Measurements from ENCODE around the gene RELB. TPM values are rescaled to one million over a fixed set of nuclear protein-coding genes. Genes with fewer than 3 reads are reported as not detected.
A peak's percentile ranks its signal among the peaks of the same experiment; 100 is the strongest.

Gene RELB
- 10 to 100 TPM; 20.9 to 30.3 (median 21.1) TPM for total RNA-seq
- long read RNA-seq, donor 1, transcript RELB-202 (11 exons, 2,219 nt), result major isoform, 18 of 30 reads
- long read RNA-seq, donor 1, partial matches to known transcripts, result 8 of 30 reads
- long read RNA-seq, donor 1, other reads (novel, unspliced or antisense), result 4 of 30 reads
- long read RNA-seq, donor 2, transcript RELB-202 (11 exons, 2,219 nt), result major isoform, 12 of 14 reads
- long read RNA-seq, donor 2, partial matches to known transcripts, result 2 of 14 reads
- long read RNA-seq, donor 2, other reads (novel, unspliced or antisense), result 0 of 14 reads

- Histone ChIP-seq H3K9me3 (no peaks in the 10 kb centered on the region), H3K4me3 (peak within 1 kb of the TSS; percentile 50), H3K4me1 (ENCODE audit: low read depth) (peaks cover 23% of the 10 kb centered on the region), H3K36me3 (ENCODE audit: low read depth) (peaks cover 3% of the 10 kb centered on the region)
- peak; percentile 71 for ATAC-seq
- TF ChIP-seq CTCF (IDR thresholded peaks at IDR 0.05), result no peak
- DNase-seq, result peak; percentile 96 to 99 (median 97)
- intact Hi-C loops (cut with DNase I, micrococcal nuclease), result no loop called here
These were observed at the start of gene RELB for GRCh38 chr19:45001087-45001739. TSS of gene RELB (plus strand) at chr19:45001464. CDS start at chr19:45001580, 116 bp downstream.

GRCh38 chr19:44954278-44954648 is 47.0 kb upstream of the RELB start:
- Histone ChIP-seq H3K4me1 (ENCODE audit: low read depth) (peaks cover 30% of the 10 kb centered on the region), H3K36me3 (ENCODE audit: low read depth) (no peaks in the 10 kb centered on the region), H3K4me3 (peak overlapping the region; percentile 100), H3K9me3 (no peaks in the 10 kb centered on the region)
- no peak for TF ChIP-seq CTCF (IDR thresholded peaks at IDR 0.05)
- intact Hi-C loops (cut with DNase I, micrococcal nuclease), result loop anchor here in 1 of 2 donors (5.0 kb wide), 1 partner anchor 47 kb away; the partner anchor contains the start of gene APOE
- ATAC-seq (peak; percentile 4), DNase-seq (peak in 1 of 3 donors; percentile 33)

GRCh38 chr19:44954649-44955504 is 46.4 kb upstream of the RELB start, which contains the start of gene CLPTM1:
TSS of gene CLPTM1 (plus strand) at chr19:44955380. CDS start at chr19:44955396, 16 bp downstream.
- no peaks in the 10 kb centered on the region for H3K9me3 ChIP-seq
- peak; percentile 97 for ATAC-seq
- no peaks in the 10 kb centered on the region for H3K36me3 ChIP-seq (ENCODE audit: low read depth)
- no peak for TF ChIP-seq CTCF (IDR thresholded peaks at IDR 0.05)
- peaks cover 30% of the 10 kb centered on the region for H3K4me1 ChIP-seq (ENCODE audit: low read depth)
- DNase-seq, result peak; percentile 97 to 98 (median 97)
- H3K4me3 ChIP-seq, result peak within 1 kb of the TSS; percentile 100
- intact Hi-C loops (cut with DNase I, micrococcal nuclease), result loop anchor here in 1 of 2 donors (5.0 kb wide), 1 partner anchor 48 kb away; the partner anchor contains the start of gene APOE

GRCh38 chr19:44955505-44956439 is 45.5 kb upstream of the RELB start:
- ATAC-seq (peak; percentile 27), DNase-seq (no peak)
- Histone ChIP-seq H3K4me1 (ENCODE audit: low read depth) (peaks cover 30% of the 10 kb centered on the region), H3K4me3 (peak overlapping the region; percentile 100), H3K9me3 (no peaks in the 10 kb centered on the region), H3K36me3 (ENCODE audit: low read depth) (no peaks in the 10 kb centered on the region)
- intact Hi-C loops (cut with DNase I, micrococcal nuclease), result no loop called here
- TF ChIP-seq CTCF (IDR thresholded peaks at IDR 0.05), result no peak

All from mucosa of descending colon (tissue), 3 donors.